Tongue (tissue), 2 donors: ENCODE data around the gene CSTPP1. TPM values are rescaled to one million over a fixed set of nuclear protein-coding genes. Genes with fewer than 3 reads are reported as not detected.
"Not testable (repeated sequence)": the region's sequence is repeated elsewhere in the genome, so short reads cannot be mapped to it uniquely, and the experiment has no call there.

ENCODE experiments used
- DNase-seq: peaks from one replicate; pipeline ENCODE4 v3.0.0-alpha.2; 2015
- total RNA-seq: library from RNA; depleted of rRNA; stranded (reverse); fragments of >200 nt; gene quantifications from one replicate; pipeline ENCODE4 v1.2.3, GENCODE V29; 2014

CSTPP1 gene
- total RNA-seq, 1 donor from 2014 or later: 15.2 TPM

GRCh38 chr11:47183031-47183856 lies 246.7 kb downstream of the CSTPP1 start:
- DNase-seq: peak; percentile 76

GRCh38 chr11:47183969-47184368 lies 247.4 kb downstream of the CSTPP1 start:
- DNase-seq: peak; percentile 62

- peak; percentile 47 for DNase-seq
Observed at GRCh38 chr11:47184711-47185304, 248.2 kb downstream of the CSTPP1 start.

GRCh38 chr11:47185305-47186075 lies 248.9 kb downstream of the CSTPP1 start:
- peak; percentile 89 for DNase-seq

GRCh38 chr11:47186076-47186699 lies 249.6 kb downstream of the CSTPP1 start, which contains the start of gene PACSIN3:
PACSIN3 (minus strand) TSS chr11:47186434; CDS start chr11:47182727, 3,707 bp downstream.
- DNase-seq: peak; percentile 70

- DNase-seq: peak; percentile 85
Observed at GRCh38 chr11:47186700-47187695, 250.4 kb downstream of the CSTPP1 start.

- DNase-seq: no peak
Observed at GRCh38 chr11:47187723-47188122, 251.2 kb downstream of the CSTPP1 start.

- peak; percentile 85 for DNase-seq
Observed at GRCh38 chr11:47188259-47188658, 251.7 kb downstream of the CSTPP1 start.

- peak; percentile 63 for DNase-seq
Observed at GRCh38 chr11:47189100-47189834, 252.7 kb downstream of the CSTPP1 start.

GRCh38 chr11:47191137-47191536 lies 254.6 kb downstream of the CSTPP1 start:
- DNase-seq: not testable (repeated sequence)

- no peak for DNase-seq
Observed at GRCh38 chr11:47192111-47192510, 255.6 kb downstream of the CSTPP1 start.

- not testable (repeated sequence) for DNase-seq
Observed at GRCh38 chr11:47198161-47198560, 261.6 kb downstream of the CSTPP1 start.

- DNase-seq: no peak
Observed at GRCh38 chr11:47201015-47201414, 264.5 kb downstream of the CSTPP1 start.

GRCh38 chr11:47202576-47202975 lies 266.0 kb downstream of the CSTPP1 start:
- DNase-seq: no peak

- DNase-seq: no peak
Observed at GRCh38 chr11:47204637-47204989, 268.1 kb downstream of the CSTPP1 start.

- DNase-seq: not testable (repeated sequence)
Observed at GRCh38 chr11:47206577-47206976, 270.0 kb downstream of the CSTPP1 start.

- DNase-seq: no peak
Observed at GRCh38 chr11:47207459-47207858, 270.9 kb downstream of the CSTPP1 start.

GRCh38 chr11:47208008-47208552 lies 271.5 kb downstream of the CSTPP1 start:
- DNase-seq: not testable (repeated sequence)

GRCh38 chr11:47208628-47209027 lies 272.1 kb downstream of the CSTPP1 start:
- DNase-seq: no peak
